Tibial nerve (tissue), 3 donors: ENCODE results near the gene LEAP2.

Experiments
- POLR2A ChIP-seq, 2 donors: fragments of 450-650 bp; IDR thresholded peaks; one replicate each; pipeline ENCODE4 v1.6.1; 2017; ENCODE audit warnings: antibody characterized with exemption in 2 of 2, mild to moderate bottlenecking in 2 of 2, moderate library complexity in 2 of 2
- TF ChIP-seq, protein P1 (sequence below), 5 experiments: fragments of 200-600 bp in 3 of 5; fragments of 450-650 bp in 2 of 5; sonication (generic) in 3 of 5; IDR thresholded peaks; one replicate each; pipeline ENCODE4 v1.5.1; 2016 to 2019; ENCODE audit warnings: antibody characterized with exemption in 5 of 5, mild to moderate bottlenecking in 3 of 5, moderate library complexity in 2 of 5

DNA sequence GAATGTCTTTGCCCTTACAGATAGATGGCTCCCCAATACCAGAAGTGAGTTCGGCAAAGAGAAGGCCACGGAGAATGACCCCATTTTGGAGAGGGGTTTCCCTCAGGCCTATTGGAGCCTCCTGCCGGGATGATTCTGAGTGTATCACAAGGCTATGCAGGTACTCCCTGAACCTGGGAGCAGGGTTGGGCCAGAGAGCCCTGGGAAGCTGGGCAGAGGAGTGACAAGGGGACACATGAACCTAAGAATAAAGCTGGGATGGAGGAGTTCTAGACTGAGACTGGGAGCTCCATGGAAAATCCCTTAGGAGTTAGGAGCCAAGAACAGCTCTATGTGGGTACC lies 433 bp downstream of the LEAP2 start:
- TF ChIP-seq, protein P1, sequence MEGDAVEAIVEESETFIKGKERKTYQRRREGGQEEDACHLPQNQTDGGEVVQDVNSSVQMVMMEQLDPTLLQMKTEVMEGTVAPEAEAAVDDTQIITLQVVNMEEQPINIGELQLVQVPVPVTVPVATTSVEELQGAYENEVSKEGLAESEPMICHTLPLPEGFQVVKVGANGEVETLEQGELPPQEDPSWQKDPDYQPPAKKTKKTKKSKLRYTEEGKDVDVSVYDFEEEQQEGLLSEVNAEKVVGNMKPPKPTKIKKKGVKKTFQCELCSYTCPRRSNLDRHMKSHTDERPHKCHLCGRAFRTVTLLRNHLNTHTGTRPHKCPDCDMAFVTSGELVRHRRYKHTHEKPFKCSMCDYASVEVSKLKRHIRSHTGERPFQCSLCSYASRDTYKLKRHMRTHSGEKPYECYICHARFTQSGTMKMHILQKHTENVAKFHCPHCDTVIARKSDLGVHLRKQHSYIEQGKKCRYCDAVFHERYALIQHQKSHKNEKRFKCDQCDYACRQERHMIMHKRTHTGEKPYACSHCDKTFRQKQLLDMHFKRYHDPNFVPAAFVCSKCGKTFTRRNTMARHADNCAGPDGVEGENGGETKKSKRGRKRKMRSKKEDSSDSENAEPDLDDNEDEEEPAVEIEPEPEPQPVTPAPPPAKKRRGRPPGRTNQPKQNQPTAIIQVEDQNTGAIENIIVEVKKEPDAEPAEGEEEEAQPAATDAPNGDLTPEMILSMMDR (IDR thresholded peaks at IDR 0.05) = no peak
- no peak for TF ChIP-seq POLR2A (IDR thresholded peaks at IDR 0.05)
